Stimulated activated CD8-positive, alpha-beta memory T cell treated with anti-CD3 and anti-CD28 coated beads, Interleukin-12 subunit alpha, Interleukin-12 subunit beta, amount 100 ng/mL, for 1 hour (primary cell): ENCODE data around the gene ACLY.
"Not testable (repeated sequence)": the region's sequence is repeated elsewhere in the genome, so short reads cannot be mapped to it uniquely, and the experiment has no call there.

ENCODE experiments used
- DNase-seq: peaks from one replicate; pipeline ENCODE4 v3.0.0-alpha.2; 2020; ENCODE audit warnings: low read depth

Gene ACLY

GRCh38 chr17:41910701-41911391 lies 7.9 kb downstream of the ACLY start:
- DNase-seq = no peak

- no peak for DNase-seq
These were observed 9.7 kb downstream of the ACLY start for GRCh38 chr17:41909088-41909487.

GRCh38 chr17:41907633-41908539 lies 10.9 kb downstream of the ACLY start:
- DNase-seq = no peak

GRCh38 chr17:41907185-41907556 lies 11.6 kb downstream of the ACLY start:
- no peak for DNase-seq

- no peak for DNase-seq
These were observed 12.1 kb downstream of the ACLY start for GRCh38 chr17:41906465-41907184.

GRCh38 chr17:41905172-41905571 lies 13.6 kb downstream of the ACLY start:
- DNase-seq = no peak

GRCh38 chr17:41904242-41904841 lies 14.4 kb downstream of the ACLY start:
- no peak for DNase-seq

GRCh38 chr17:41901646-41902045 lies 17.1 kb downstream of the ACLY start:
- DNase-seq = no peak

GRCh38 chr17:41896726-41897125 lies 22.0 kb downstream of the ACLY start:
- no peak for DNase-seq

GRCh38 chr17:41895617-41896016 lies 23.1 kb downstream of the ACLY start:
- no peak for DNase-seq

GRCh38 chr17:41894791-41895331 lies 23.9 kb downstream of the ACLY start:
- DNase-seq = no peak

- no peak for DNase-seq
These were observed 25.4 kb downstream of the ACLY start for GRCh38 chr17:41893384-41893783.

- DNase-seq = no peak
These were observed 26.8 kb downstream of the ACLY start for GRCh38 chr17:41892021-41892376.

- no peak for DNase-seq
These were observed 27.4 kb downstream of the ACLY start for GRCh38 chr17:41891135-41892020.

- DNase-seq = no peak
These were observed 30.3 kb downstream of the ACLY start for GRCh38 chr17:41888332-41888965.

GRCh38 chr17:41885733-41886132 lies 33.0 kb downstream of the ACLY start:
- DNase-seq = no peak

GRCh38 chr17:41882756-41883155 lies 36.0 kb downstream of the ACLY start:
- DNase-seq = no peak

GRCh38 chr17:41880130-41880529 lies 38.6 kb downstream of the ACLY start:
- no peak for DNase-seq

- not testable (repeated sequence) for DNase-seq
These were observed 44.5 kb downstream of the ACLY start for GRCh38 chr17:41874293-41874670.

- no peak for DNase-seq
These were observed 45.0 kb downstream of the ACLY start for GRCh38 chr17:41873559-41874292.
